CD4-positive, alpha-beta T cell treated with Interleukin-15 for 1 hour (primary cell): ENCODE results near the gene SARDH.

ENCODE experiments used
- DNase-seq: peaks from one replicate; pipeline ENCODE4 v3.0.0-alpha.2; 2020

The SARDH gene

DNA sequence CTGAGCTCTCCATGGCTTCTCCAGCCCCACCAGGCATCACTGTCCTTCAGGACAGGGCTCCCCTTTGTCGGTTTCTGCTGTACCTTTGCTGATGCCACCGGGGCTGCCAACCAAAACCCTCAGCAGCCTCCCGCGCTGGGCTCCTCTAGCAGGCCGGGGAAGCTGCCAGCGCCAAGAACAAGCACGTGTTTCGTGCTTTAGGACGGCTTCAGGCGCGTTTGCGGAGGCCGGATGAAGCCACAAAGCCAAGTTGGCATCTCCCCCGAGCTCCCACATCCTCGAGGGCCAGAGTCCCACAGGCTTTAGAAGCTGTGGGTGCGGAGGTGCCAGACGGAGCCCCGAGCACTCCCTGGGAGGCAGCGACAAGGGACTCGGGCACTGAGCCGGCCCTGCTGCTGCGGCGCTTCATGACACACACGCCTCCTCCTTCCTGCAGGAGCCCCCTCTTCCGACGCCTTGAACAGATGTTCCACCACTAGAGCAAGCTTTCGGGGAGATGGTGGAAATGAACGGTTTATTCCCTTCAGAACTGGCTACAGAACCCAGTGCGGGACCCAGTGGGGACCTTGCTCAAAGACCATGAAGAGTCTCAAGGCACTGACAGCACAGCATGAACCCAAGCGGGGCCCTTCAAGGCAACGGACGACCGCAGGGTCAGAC, 36.7 kb downstream of the SARDH start:
- DNase-seq = peak; percentile 18

DNA sequence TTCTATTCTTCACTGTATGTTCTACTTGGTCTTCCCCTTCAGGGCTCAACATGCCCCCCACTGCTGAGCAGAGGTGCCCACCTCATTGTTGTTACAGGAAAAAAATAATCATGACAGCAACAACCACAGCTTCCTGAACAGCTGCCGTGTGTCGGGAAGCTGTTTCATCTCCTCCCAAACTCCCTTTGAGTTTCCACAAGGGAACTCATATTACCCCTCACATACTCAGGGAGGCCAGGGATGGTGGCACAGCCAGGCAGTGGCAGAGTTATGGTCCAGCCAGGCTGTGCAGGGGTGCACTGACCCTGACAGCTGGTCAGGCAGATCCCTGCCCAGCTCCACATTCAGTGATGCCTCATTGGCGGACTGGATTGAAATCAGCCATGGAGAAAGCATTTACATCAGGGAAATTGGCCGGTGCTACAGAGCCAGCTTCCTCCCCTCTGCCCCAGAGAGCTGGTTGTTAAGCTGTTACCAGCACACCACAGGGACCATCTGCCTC, 37.3 kb downstream of the SARDH start:
- DNase-seq = no peak

DNA sequence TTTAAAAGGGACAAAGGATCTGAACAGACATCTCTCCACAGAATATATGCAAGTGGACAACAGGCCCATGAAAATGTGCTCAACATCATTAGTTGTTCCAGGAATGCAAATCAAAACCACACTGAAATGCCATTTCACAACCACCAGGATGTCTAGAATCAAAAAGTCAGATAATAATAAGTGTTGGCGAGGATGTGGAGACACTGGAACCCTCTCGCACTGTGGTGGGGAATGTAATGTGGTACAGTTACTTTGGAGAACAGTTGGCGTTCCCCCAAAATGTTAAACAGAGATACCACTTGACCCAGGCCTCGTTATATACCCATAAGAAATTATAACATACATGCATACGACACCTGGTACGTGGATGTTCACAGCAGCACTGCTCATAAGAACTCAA, 38.6 kb downstream of the SARDH start:
- no peak for DNase-seq

DNA sequence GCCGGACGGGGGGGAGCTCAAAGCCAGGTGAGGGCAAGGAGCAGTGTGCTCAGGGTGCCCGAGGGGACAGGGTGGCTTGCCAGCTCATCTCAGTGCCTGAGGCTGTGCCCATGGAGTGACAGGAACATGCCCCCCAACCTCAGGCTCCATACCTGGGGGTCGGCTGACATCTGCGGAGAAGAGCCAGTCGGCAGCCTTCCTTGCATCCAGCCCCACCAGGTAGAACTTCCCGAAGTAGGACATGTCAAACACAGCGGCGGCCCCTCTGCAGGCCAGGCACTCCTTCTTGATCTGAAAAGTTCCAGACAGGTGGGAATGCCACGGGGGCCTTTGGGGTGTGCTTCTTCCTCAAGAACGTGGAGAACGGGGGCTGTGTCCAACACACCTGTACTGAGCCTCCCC, 42.1 kb downstream of the SARDH start:
- no peak for DNase-seq

DNA sequence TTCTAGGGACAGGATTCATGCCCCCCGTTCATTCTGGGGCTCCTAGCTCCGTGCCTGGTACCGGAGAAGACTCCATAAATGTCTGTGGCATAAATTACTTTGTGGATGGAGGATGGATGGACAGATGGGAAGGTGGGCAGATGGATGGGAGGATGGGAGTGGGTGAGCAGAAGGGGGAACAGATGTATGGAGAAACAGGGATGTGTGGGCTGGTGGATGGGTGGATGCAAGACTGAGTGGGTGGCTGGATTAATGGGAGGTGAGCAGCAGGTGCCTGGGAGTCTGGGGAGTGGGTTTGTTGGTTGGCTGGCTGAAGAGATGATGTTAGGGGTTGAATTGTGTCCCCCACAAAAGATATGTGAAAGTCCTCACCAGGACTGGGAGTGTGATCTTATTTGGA, 43.5 kb downstream of the SARDH start:
- DNase-seq = no peak

DNA sequence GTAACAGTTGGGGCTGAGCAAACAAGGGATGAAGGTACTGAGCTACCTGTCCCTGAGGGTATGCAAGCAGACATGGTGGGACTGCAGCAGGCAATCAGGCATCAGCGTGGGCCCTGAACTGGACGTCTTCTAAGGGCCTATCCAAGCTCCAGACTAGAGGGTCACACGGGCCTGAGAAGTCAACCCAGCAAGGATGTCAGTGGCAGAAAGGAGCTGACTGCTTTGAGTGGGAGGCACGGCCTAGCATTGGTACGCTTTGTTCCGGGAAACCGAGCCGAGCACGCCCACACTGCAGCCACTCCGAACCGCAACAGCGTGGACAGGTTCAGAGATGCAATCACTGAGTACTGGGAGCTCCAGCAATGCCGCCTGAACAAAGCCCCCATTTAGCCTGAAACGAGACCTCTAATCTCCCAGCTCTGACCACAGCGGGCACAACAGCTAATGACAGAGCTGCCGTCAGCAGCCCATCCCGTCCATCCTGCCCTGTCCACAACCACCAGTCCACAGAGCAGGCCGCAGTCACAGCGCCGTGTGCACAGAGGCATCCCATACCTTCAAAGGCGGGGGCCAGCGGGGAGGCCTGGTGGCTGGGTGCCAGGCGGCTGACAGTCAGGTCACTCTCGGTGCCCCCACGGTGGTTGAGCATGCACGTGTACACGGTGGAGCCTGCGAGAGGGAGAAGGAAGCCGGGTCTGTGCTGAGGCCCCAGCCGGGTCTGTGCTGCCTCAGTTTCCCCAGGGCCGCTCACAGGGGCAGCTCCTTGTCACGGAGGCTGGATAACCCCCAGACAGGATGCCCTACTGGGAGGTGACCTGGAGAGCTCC, 44.2 kb downstream of the SARDH start:
- DNase-seq = no peak

DNA sequence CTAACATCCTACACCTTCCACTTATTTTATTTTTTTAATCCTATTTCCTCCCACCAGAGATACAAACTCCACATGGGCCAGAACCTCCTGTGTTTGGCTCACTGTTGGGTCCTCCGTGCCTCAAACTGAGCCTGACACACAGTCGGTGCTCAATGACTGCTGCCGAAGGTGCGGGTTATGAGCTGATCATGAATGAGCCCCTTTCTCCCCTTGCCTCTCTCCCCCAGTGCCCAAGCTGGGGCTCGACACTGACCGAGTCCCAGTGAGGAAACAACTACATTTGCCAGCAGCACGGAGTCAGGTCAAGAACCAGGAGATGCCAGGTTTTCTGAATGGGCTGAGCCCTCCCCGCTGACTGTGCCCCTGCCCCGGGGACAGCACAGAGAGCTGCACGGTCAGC, 45.0 kb downstream of the SARDH start:
- no peak for DNase-seq

DNA sequence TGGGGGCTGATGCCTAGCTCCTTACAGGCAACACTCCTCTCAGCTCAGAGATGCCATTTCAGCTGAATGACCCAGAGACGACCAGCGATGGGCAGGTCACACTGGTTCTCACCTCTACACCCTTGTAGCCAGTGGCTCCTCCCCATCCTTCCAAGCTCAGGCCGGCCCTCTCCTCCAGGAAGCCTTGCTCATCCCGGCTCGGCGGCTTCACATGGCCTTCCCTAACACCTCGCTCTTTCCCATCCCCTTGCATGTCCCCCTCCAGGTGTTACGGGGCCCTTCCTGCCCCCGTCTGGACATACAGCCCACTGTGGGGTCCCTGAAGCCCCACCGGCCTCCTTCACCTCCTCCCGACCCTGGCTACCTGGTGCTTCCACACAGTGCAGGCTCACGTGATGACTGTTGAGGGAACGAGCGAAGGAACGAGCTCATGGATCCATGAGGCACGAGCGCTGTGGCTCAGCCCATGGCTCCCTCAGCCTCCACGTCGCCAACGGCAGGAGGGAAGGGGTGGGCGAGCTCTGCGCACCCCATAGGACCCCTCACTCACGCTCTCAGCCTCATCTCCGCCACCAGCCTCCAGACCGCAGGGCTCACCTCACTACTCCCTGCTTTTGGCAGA, 45.7 kb downstream of the SARDH start:
- DNase-seq = no peak

DNA sequence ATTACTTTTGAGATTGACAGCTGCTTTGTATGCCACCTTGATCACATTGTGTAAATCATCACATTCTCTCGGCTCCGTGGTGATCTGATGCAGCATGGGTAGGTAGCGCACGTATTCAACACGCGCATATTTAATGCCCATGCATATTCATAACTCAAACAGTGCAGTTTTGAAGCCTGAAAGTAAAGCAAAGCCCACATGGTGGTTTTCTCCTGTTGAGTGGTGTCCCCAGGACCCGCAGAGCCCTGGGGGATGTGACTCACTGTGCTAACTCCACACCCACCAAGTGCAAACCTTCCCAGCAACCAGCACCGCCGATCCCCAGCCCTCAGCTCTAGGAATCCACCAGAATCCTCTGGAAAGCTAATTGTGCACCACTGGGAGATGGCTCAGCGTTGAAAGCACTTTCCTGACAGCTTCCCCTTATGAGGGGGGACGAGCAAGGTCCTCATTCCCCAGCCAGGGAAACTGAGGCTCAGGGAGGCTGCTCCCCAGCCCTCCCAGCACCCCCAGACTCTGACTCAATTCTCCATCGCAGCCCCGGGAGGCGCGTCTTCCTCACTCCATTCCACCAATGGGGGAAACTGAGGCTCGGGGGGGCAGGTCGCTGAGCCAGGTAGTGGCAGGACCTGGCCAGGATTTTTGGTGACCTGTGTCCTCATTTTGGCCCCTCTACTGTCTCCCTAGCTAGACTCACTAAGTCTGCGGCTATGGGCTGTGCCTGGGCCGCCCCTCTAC, 46.4 kb downstream of the SARDH start:
- DNase-seq = no peak

DNA sequence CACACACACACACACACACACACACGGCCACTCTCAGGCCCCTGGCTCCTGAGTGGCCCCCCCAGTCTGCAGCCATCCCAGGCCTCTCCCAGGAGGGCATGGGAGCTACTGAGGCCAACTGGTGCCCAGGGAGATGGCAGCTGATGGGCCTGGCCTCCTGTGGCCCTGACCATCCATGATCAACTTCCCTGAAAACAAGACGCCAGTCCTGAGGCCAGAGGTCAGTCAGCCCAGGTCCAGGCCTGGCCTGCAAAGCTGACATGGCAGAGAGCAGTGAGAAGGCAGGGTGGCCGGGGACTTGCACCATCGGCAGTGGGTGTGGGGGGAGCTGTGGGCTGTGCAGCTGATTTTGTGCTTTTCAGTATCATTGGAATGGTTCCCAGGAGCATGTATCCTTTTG, 47.0 kb downstream of the SARDH start:
- no peak for DNase-seq

DNA sequence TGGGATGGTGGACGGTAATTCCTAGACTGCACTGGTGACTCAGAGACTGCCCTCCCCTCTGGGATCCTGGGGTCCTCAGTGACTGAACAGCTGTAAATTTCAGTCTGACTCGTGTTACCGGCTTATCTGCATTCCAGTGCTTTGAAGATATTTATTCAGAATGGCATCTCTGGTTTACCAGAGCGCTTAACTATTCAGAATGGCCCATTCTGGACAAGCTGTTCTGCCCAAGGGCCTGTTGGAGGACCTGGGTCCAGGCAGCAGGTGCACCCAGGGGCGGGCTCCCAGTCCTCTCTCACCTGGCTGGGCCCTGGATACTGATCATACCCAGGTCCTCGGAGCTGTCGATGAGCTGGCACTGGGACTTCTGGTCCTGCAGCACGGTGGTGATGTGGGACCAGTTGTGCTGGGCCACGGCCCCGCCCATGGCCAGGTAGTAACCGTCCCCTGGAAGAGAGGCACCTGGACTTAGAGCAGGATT, 48.0 kb downstream of the SARDH start:
- DNase-seq = no peak

DNA sequence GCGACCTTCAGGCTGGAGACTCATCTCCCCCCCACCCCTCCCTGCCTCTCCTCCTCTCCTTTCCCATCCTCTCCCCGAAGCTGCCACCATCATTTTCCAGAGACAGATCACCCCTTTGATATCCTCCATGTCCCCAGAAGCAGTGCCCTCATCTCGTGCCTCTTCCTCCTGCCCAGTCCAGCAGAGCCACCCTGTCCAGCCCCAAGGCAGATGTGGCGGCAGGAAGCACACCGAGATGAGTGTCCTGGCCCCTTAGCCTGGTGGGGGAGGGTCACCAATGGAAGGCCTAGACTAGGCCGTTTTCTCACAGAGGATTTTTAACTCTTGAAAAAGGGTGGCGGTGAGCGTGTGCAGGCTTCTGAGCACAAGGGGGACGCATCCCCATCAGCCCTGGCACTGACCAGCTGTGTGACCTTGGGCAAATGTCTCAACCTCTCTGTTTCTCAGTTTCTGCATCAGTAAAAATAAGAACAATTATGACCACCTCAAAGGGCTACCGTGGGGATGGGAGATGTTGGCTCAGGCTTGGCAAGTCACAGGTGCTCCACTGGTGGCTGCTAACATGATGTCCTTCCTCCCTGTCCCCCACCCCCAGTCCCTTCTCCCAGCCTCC, 48.9 kb downstream of the SARDH start:
- no peak for DNase-seq

DNA sequence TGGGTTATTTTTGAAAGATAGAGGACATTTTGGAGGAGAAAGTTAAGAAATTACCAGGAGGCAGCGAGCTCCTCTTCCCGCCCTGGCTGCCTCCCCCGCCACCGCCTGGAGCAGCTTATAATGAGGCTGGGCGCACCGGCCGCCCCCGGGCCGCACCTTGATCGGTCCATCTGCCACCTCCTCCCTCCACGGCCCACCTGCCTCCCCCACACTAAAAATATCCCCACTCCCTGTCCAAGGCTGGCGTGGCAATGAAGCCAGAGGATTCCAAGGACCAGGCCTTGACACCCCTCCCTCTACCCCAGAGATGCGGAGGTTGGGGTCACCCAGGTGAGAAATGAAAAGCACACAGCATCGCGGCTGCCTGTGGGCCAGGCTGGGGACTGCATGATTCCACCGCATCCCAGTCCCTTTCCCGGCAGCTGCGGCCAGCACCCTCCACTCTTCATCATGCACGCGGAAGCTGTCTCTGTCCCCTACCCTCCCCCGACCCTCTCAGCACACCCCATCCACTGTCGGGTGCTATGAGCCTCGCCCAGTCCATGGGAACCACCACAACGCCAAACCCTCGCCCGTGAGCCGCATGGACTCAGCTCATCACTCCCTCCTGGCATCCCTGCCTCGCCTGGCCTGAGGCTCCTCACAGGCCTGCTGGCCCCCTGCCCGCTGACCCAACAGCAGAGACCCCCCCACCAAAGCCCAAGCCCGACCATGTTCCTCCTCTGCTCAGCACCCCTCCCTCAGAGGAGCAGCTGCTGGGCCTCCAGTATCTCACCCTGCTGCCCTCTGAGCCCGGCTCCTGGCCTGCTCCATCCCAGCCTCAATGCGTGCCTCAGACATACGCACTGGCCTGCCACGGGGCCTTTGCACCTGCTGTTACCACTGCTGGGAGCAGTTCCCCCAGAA, 50.0 kb downstream of the SARDH start:
- DNase-seq = no peak

DNA sequence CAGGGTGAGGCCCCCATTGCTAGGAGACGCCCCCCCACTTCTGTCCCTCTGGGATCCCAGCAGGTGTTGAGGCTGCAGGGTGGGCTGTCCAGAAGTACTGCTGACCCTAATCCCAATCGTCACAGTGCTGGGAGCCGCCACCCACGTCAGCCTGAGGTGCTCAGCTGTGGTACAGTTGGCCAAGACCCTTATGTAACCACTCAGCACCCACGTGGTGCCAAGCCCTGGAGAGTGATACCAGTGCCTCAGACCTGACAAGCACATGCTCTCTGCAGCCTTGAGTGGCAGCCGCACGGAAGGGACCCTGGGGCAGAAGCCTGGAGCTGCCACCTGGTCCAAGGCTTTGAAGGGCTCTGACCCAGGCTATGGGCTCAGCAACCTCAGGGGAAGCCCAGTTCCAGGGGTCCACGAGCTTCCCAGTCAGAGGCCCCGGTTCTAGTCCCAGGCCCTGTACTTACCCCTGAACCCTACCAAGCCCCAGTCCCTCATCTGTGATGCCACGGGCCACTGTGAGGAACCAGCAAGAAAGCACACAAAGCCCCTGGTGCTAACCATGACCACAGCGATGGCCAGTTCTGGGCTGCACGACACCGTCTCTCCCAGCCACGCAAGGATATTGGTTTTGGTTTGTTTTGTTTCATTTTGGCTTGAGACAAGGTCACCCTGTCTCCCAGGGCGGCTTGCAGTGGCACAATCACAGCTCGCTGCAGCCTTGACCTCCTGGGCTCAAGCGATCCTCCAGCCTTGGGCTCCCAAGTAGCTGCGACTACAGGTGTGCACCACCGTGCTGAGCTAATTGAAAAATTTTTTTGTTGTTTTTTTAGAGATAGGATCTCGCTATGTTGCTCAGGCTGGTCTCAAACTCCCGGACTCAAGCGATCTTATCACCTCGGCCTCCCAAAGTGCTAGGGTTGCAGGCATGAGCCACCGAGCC, 51.2 kb downstream of the SARDH start:
- no peak for DNase-seq

DNA sequence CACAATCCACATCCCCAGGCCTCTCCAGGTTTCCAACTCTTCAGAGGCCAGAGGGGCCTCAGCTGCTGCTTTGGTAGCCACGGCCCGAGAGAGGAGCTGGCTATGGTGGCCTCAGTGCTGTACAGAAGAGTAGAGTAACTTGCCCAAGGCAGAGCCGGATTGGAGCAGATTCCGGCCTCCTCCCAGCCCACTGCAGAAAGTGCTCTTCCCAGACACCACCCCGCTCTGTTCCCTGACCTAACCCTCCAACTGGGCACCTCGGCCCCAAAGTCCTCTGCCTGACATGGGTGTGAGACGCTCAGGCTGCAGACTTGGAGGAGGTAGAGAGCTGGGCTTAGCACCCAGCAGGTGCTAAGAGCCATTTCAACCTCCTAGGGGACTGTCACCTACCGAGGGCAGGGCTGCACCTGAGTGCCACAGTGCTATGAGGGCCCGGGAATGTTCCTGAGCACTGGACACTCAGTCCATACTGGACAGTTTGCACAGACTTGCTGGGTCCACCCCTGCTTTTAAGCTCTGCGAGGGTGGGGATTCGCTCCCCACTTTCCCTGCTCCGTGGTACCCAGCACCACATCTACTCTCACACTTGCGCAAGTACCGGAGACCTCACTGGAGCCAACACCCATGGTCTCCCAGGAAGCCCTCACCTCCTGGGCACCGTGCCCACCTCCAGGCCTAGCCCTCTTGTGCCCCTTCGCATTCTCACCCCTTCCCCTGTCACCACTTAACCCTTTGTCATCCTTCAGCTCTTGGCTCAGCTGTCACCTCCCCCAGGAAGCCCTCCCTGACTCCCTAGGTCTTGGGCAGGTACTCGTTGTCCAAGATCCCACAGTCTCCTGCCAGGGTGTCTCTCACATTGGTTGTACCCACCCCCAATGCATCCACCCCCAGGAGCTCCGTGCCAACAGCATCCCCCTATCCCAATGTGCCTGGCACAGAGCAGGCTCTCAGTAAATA, 52.2 kb downstream of the SARDH start:
- DNase-seq = no peak

DNA sequence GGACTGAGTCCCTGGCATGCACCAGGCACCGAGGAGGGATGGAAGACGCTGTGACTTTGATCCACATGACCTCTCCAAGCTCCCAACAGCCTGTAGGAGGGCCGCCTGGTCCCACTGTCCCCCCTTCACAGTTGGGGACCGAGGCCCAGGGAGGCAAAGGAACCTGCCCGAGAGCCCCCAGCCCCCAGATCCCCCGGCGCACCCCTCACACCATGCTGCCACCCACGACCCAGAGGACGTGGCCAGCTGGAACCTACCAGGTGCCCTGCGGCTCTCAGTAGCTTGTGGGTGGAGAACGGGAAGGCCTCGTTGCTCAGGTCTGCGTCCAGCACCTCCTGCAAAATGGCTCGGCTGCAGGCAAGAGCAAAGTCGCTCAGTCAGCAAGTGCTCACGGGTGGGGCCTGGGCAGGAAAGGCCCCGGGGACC, 53.2 kb downstream of the SARDH start:
- DNase-seq = no peak

DNA sequence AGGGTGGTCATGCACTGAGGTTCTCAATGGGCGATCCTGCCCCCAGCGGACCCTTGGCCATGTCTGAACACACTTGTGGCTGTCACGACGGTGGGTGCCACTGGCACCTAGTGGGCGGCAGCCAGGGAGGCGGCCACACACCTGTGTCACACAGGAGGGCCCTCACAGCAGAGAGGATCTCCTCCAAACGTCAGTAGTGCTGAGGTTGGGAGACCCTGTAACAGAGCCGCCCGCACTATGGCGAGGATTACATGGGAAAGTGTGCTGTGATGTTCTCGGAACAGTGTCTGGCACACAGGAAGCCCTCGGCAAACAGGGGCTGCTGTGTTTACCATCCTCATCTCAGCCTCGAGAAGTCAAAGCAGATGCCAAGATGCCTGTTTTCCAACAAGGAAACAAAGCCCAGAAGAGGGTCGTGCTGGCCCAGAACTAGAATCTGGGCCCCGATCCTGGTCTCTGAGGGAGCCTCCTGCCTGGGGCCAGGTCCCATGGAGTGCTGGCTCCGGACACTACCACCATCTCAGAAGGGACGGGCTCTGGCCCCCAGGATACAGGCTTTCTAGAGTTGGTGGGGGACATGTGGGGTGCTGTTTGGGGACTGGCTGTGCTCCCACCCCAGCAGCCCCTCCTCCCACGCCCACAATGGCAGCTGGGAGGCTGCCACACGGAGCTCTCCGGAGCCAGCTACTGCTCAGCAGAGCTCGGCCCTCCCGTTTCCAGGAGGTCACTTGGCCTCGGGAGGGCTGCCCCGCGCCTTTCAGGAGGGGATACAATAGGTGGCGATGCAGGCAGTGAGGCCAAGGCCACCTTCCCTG, 53.8 kb downstream of the SARDH start:
- peak; percentile 39 for DNase-seq

DNA sequence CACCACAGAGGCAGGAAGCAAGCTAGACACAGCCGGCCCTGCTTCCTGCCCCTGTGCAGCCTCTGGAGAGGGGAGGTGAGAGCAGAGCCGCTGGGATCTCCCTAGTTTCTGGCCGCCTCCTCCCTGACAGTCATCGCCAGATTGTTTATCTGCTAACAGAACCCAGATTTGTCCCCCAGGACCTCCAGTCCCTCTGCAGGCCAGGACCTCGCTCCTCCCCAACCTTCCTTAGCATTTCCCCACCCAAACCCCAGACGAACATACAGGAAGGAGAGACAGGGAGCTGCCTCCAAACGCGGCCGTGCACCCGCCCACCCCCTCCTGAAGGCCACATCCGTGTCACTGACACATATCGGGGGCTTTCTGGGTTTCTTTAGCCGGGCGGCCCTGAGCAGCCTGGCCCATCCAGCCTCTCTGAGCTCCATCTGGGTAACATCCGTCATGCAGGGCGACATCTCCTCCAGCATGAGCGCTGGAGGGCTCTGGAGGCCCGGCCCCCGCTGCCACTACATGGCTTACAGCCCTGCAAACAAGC, 54.5 kb downstream of the SARDH start:
- DNase-seq = peak; percentile 72
